Testis (tissue), 3 donors: ENCODE measurements around the gene SESN3. TPM values are rescaled to one million over a fixed set of nuclear protein-coding genes. Genes with fewer than 3 reads are reported as not detected.

Source experiments
- DNase-seq: peaks from one replicate; pipeline ENCODE4 v3.0.0-alpha.2; 2019
- H3K27ac ChIP-seq, 2 donors: fragments of 200-600 bp; sonication (generic); one replicate each; pipeline ENCODE4 v1.5.1; 2019
- H3K27me3 ChIP-seq: fragments of 200-600 bp; sonication (generic); one replicate; pipeline ENCODE4 v1.5.1; 2019
- H3K36me3 ChIP-seq: fragments of 200-600 bp; sonication (generic); one replicate; pipeline ENCODE4 v1.5.1; 2017; ENCODE audit warnings: low read depth; ENCODE audit errors: missing control alignments
- H3K4me1 ChIP-seq: fragments of 200-600 bp; sonication (generic); one replicate; pipeline ENCODE4 v1.5.1; 2019
- H3K4me3 ChIP-seq, 2 donors: fragments of 200-600 bp; sonication (generic); one replicate each; pipeline ENCODE4 v1.5.1; 2017 to 2019
- H3K9me3 ChIP-seq: fragments of 200-600 bp; sonication (generic); one replicate; pipeline ENCODE4 v1.5.1; 2017
- POLR2A ChIP-seq: fragments of 450-650 bp; IDR thresholded peaks from one replicate; pipeline ENCODE4 v1.6.1; 2017; ENCODE audit warnings: antibody characterized with exemption, mild to moderate bottlenecking, moderate library complexity
- WGBS, 2 donors: methylation state at CpG; one replicate each; pipeline ENCODE4 v1.1.5; 2018; 5-methylcytosine and 5-hydroxymethylcytosine counted together
- intact Hi-C: fragments of 100-400 bp; cut with DNase I; formaldehyde crosslinking; loops from one replicate; pipeline ENCODE4 v1.15.1; 2023; ENCODE audit warnings: low total_unique reads
- polyA plus RNA-seq: library from polyadenylated mRNA; stranded (reverse); fragments of 350-450 nt; fragmentation: Illumina TruSeq; extraction: RNeasy Lipid Tissue Mini Kit (QIAGEN cat#74804); gene quantifications from one replicate; pipeline ENCODE4 v1.2.3, GENCODE V29; 2014; ENCODE audit warnings: low read depth, low replicate concordance; ENCODE audit not compliant: insufficient read depth
- total RNA-seq, 2 donors: library from RNA; depleted of rRNA; stranded (reverse); fragments of >200 nt; gene quantifications; one replicate each; pipeline ENCODE4 v1.2.3, GENCODE V29; 2016
- TF ChIP-seq, protein P1 (sequence below), 3 experiments: fragments of 450-650 bp in 2 of 3; fragments of 200-600 bp in 1 of 3; sonication (generic) in 1 of 3; IDR thresholded peaks; one replicate each; pipeline ENCODE4 v1.5.1; 2016 to 2019; ENCODE audit warnings: antibody characterized with exemption in 3 of 3, mild to moderate bottlenecking in 2 of 3, moderate library complexity in 1 of 3

Gene SESN3
- total and polyA plus RNA-seq, 3 donors from 2014 or later, result 27.5 to 106 (median 66.9) TPM

DNA sequence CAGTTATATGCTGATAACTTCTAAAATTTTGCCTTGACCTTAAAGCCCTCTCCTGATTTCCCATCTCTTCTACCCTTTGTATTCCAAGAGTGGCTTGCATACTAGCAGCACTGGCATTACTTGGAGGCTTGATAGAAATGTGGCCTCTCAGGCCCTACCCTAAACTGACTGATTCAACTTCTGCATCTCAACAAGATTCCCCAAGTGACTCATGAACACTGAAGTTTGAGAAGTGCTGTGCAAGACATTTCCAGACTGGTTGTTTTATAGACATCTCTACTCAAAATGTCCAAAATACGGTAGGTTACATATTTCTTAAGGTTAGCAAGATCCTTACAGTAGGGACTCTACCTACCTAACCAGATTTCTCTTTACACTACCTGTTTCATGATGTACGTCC, 48.6 kb downstream of the SESN3 start:
- Histone ChIP-seq H3K36me3 (no peaks in the 10 kb centered on the region), H3K9me3 (no peaks in the 10 kb centered on the region), H3K27ac (no peak overlapping the region), H3K4me1 (no peaks in the 10 kb centered on the region), H3K4me3 (no peak overlapping the region), H3K27me3 (no peaks in the 10 kb centered on the region)
- intact Hi-C loops, result no loop called here
- 97 to 100% methylated on average over 2 of the region's 2 CpGs for WGBS, 2 donors
- no peak for DNase-seq
- TF ChIP-seq POLR2A, result no peak
- TF ChIP-seq, protein P1, sequence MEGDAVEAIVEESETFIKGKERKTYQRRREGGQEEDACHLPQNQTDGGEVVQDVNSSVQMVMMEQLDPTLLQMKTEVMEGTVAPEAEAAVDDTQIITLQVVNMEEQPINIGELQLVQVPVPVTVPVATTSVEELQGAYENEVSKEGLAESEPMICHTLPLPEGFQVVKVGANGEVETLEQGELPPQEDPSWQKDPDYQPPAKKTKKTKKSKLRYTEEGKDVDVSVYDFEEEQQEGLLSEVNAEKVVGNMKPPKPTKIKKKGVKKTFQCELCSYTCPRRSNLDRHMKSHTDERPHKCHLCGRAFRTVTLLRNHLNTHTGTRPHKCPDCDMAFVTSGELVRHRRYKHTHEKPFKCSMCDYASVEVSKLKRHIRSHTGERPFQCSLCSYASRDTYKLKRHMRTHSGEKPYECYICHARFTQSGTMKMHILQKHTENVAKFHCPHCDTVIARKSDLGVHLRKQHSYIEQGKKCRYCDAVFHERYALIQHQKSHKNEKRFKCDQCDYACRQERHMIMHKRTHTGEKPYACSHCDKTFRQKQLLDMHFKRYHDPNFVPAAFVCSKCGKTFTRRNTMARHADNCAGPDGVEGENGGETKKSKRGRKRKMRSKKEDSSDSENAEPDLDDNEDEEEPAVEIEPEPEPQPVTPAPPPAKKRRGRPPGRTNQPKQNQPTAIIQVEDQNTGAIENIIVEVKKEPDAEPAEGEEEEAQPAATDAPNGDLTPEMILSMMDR (IDR thresholded peaks at IDR 0.05), result no peak

DNA sequence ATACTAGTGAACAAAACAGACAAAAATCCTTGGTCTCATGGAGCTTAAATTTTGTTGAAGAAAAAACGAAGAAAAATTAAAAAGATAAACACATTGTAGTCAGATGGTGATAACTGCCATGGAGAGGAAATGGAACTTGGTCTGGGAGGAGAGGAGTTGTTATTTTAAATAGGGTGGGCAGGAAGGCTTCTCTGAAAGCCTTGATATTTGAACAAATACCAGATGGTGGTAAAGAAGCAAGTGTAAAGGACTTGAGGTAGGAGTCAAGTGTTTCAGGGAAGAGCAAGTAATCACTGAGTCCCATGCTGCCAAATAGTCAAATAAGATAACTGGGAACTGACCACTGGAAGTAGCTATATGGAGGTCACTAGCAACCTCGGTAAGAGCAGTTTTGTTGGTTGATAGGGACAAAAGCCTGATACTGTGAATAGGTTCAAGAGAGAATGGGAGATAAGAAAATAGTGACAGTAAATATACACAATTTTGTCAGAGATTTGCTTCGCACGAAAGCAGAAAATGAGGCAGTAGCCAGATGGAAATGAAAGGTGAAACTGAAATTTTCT, 55.1 kb downstream of the SESN3 start:
- Histone ChIP-seq H3K4me1 (no peaks in the 10 kb centered on the region), H3K36me3 (no peaks in the 10 kb centered on the region), H3K27ac (no peak overlapping the region), H3K27me3 (no peaks in the 10 kb centered on the region), H3K9me3 (no peaks in the 10 kb centered on the region), H3K4me3 (no peak overlapping the region)
- intact Hi-C loops, result no loop called here
- DNase-seq, result no peak
- TF ChIP-seq, protein P1 (IDR thresholded peaks at IDR 0.05), result no peak
- TF ChIP-seq POLR2A, result no peak
- 78 to 80% methylated on average over 4 of the region's 4 CpGs for WGBS, 2 donors

DNA sequence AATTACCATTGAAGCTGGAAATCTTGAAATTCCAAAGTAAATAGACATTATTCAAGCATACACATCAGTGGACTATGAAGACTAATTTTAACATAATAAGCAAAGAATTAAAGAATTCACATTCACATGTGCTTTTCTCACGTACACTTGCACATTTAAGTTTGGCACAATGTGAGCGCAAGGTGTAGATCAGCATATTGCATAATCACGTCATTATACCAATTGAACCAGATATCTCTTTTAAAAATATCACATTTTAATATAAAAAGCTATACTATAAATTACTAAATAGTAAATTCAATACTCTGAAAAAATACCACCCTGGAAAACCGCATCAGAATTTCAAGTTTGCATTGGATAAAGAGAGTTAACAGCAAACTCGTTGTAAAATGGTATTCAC, 60.7 kb downstream of the SESN3 start:
- TF ChIP-seq, protein P1 (IDR thresholded peaks at IDR 0.05), result no peak
- TF ChIP-seq POLR2A, result no peak
- Histone ChIP-seq H3K9me3 (no peaks in the 10 kb centered on the region), H3K27me3 (no peaks in the 10 kb centered on the region), H3K4me1 (no peaks in the 10 kb centered on the region), H3K27ac (no peak overlapping the region), H3K4me3 (no peak overlapping the region), H3K36me3 (no peaks in the 10 kb centered on the region)
- no peak for DNase-seq
- WGBS, 2 donors, result 93% methylated on average over 5 of the region's 5 CpGs
- intact Hi-C loops, result no loop called here

DNA sequence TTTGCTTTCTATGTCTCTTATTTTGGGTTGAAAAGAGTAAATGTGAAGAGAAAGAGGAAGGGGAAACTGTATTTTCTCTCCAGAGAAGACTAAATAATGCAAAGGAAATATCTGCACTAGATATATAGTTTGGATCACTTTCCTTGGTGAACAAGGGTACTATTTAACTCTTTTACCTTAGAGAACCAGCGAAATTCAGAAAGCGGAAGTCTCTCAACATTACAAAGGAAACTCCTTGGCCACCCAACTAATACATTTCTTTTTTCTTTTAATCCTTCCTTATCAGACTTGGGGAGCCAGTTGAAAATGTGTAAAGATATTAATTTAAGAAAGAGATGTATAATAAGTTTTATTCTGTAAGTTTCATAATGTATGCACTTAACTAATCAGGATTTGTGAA, 64.2 kb downstream of the SESN3 start:
- Histone ChIP-seq H3K27me3 (no peaks in the 10 kb centered on the region), H3K4me1 (no peaks in the 10 kb centered on the region), H3K9me3 (no peaks in the 10 kb centered on the region), H3K27ac (no peak overlapping the region), H3K36me3 (no peaks in the 10 kb centered on the region), H3K4me3 (no peak overlapping the region)
- WGBS, 2 donors, result 88 to 91% methylated on average over 2 of the region's 2 CpGs
- intact Hi-C loops, result no loop called here
- TF ChIP-seq POLR2A, result no peak
- TF ChIP-seq, protein P1 (IDR thresholded peaks at IDR 0.05), result no peak
- no peak for DNase-seq

DNA sequence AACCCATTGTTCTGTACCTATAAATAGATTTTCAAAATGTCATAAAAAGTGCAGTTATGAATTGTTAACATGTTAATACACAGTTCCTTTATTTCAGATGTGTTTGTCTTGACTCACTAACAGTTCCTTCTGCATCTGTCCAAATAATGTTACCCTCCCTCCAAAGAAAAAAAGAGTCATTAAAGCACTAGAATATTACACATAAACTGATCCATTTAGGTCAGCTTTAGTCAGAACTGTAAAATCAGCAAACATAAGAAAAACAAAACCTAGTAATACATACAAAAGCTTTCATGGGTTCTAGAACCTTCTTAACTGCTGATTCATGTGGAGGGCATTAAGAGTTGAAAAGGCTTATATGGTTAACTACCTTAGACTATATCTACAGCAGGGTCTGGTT, 65.4 kb downstream of the SESN3 start:
- Histone ChIP-seq H3K27me3 (no peaks in the 10 kb centered on the region), H3K4me3 (no peak overlapping the region), H3K4me1 (no peaks in the 10 kb centered on the region), H3K9me3 (no peaks in the 10 kb centered on the region), H3K36me3 (no peaks in the 10 kb centered on the region), H3K27ac (no peak overlapping the region)
- intact Hi-C loops, result no loop called here
- no peak for DNase-seq
- TF ChIP-seq, protein P1 (IDR thresholded peaks at IDR 0.05), result no peak
- no peak for TF ChIP-seq POLR2A
